Activated naive CD8-positive, alpha-beta T cell treated with anti-CD3 and anti-CD28 coated beads, Interleukin-2, amount 10 ng/mL, durations not matched to agents 7 days and 5 days (primary cell): ENCODE measurements around the gene SLC25A1. TPM values are rescaled to one million over a fixed set of nuclear protein-coding genes. Genes with fewer than 3 reads are reported as not detected.
"Not testable (repeated sequence)": the region's sequence is repeated elsewhere in the genome, so short reads cannot be mapped to it uniquely, and the experiment has no call there.

ENCODE experiments used
- ATAC-seq: fragments of 150-1000 bp; cut with Tn5 transposase; one replicate; pipeline ENCODE4 v1.10.0; 2021; ENCODE audit warnings: low read depth, moderate library complexity
- POLR2A ChIA-PET: fragments of 350-600 bp; sonication (Branson Sonifier 250); formaldehyde crosslinking; loops from one replicate; lab custom pipeline; 2021; ENCODE audit warnings: antibody characterized with exemption; lab: Charles Lee
- DNase-seq: peaks from one replicate; pipeline ENCODE4 v3.0.0; 2021
- H3K27ac Mint-ChIP-seq: one replicate; pipeline ENCODE4 v1.8.0; 2022; ENCODE audit warnings: mild to moderate bottlenecking, mixed read lengths
- H3K27me3 Mint-ChIP-seq: one replicate; pipeline ENCODE4 v1.8.0; 2022; ENCODE audit warnings: mild to moderate bottlenecking, moderate library complexity, mixed read lengths
- H3K36me3 Mint-ChIP-seq: one replicate; pipeline ENCODE4 v1.8.0; 2021; ENCODE audit warnings: mild to moderate bottlenecking, mixed read lengths
- H3K4me1 Mint-ChIP-seq: one replicate; pipeline ENCODE4 v1.8.0; 2021; ENCODE audit warnings: mixed read lengths
- H3K4me3 Mint-ChIP-seq: one replicate; pipeline ENCODE4 v1.8.0; 2022; ENCODE audit warnings: mild to moderate bottlenecking, moderate library complexity, mixed read lengths
- H3K9me3 Mint-ChIP-seq: one replicate; pipeline ENCODE4 v1.8.0; 2021; ENCODE audit warnings: mixed read lengths
- total RNA-seq, 2 experiments: library from RNA; stranded (reverse); gene quantifications; one replicate each; pipeline ENCODE4 v1.2.3, GENCODE V29; 2021

The SLC25A1 gene
- total RNA-seq, 2 experiments from 2014 or later: 63.2 to 66.3 TPM

GRCh38 chr22:19214078-19214473 lies 35.5 kb upstream of the SLC25A1 start:
- H3K27me3 Mint-ChIP-seq: peaks cover 31% of the 10 kb centered on the region

GRCh38 chr22:19213442-19214077 lies 35.0 kb upstream of the SLC25A1 start:
- ATAC-seq: no peak
- Mint-ChIP-seq H3K9me3 (no peaks in the 10 kb centered on the region), H3K4me1 (peaks cover 6% of the 10 kb centered on the region), H3K4me3 (no peak overlapping the region), H3K36me3 (no peaks in the 10 kb centered on the region), H3K27ac (no peak overlapping the region), H3K27me3 (peaks cover 31% of the 10 kb centered on the region)
- POLR2A ChIA-PET: no interaction called here
- no peak for DNase-seq

More at GRCh38 chr22:19214078-19214473, 35.5 kb upstream of the SLC25A1 start:
- H3K27ac Mint-ChIP-seq: no peak overlapping the region
- no peaks in the 10 kb centered on the region for H3K36me3 Mint-ChIP-seq
- no peak for ATAC-seq
- no peak for DNase-seq
- H3K4me1 Mint-ChIP-seq: peaks cover 6% of the 10 kb centered on the region
- no peak overlapping the region for H3K4me3 Mint-ChIP-seq
- H3K9me3 Mint-ChIP-seq: no peaks in the 10 kb centered on the region
- POLR2A ChIA-PET: no interaction called here

GRCh38 chr22:19213001-19213400 lies 34.5 kb upstream of the SLC25A1 start:
- no peak overlapping the region for H3K27ac Mint-ChIP-seq
- H3K36me3 Mint-ChIP-seq: no peaks in the 10 kb centered on the region
- H3K4me1 Mint-ChIP-seq: peaks cover 3% of the 10 kb centered on the region
- DNase-seq: no peak
- POLR2A ChIA-PET: no interaction called here
- ATAC-seq: no peak
- no peaks in the 10 kb centered on the region for H3K9me3 Mint-ChIP-seq
- H3K27me3 Mint-ChIP-seq: peaks cover 31% of the 10 kb centered on the region
- H3K4me3 Mint-ChIP-seq: no peak overlapping the region

GRCh38 chr22:19212302-19212870 lies 33.9 kb upstream of the SLC25A1 start:
- H3K9me3 Mint-ChIP-seq: no peaks in the 10 kb centered on the region
- H3K4me1 Mint-ChIP-seq: no peaks in the 10 kb centered on the region
- H3K4me3 Mint-ChIP-seq: no peak overlapping the region
- H3K27me3 Mint-ChIP-seq: peaks cover 31% of the 10 kb centered on the region
- POLR2A ChIA-PET: interaction anchor here (0.6 kb wide), 1 partner anchor 58 kb away, joined by 3 read pairs; no protein-coding TSS in a partner anchor
- DNase-seq: no peak
- ATAC-seq: no peak
- no peak overlapping the region for H3K27ac Mint-ChIP-seq
- no peaks in the 10 kb centered on the region for H3K36me3 Mint-ChIP-seq

GRCh38 chr22:19210188-19210587 lies 31.7 kb upstream of the SLC25A1 start:
- Mint-ChIP-seq H3K27me3 (peaks cover 28% of the 10 kb centered on the region), H3K9me3 (no peaks in the 10 kb centered on the region), H3K36me3 (no peaks in the 10 kb centered on the region), H3K27ac (no peak overlapping the region), H3K4me1 (no peaks in the 10 kb centered on the region), H3K4me3 (no peak overlapping the region)
- POLR2A ChIA-PET: no interaction called here
- DNase-seq (no peak), ATAC-seq (no peak)

- POLR2A ChIA-PET: no interaction called here
- no peak overlapping the region for H3K4me3 Mint-ChIP-seq
- H3K4me1 Mint-ChIP-seq: no peaks in the 10 kb centered on the region
- H3K36me3 Mint-ChIP-seq: no peaks in the 10 kb centered on the region
- no peak for ATAC-seq
- no peak overlapping the region for H3K27ac Mint-ChIP-seq
- H3K27me3 Mint-ChIP-seq: peaks cover 28% of the 10 kb centered on the region
- no peak for DNase-seq
- no peaks in the 10 kb centered on the region for H3K9me3 Mint-ChIP-seq
Measured at GRCh38 chr22:19208287-19208847, 29.8 kb upstream of the SLC25A1 start.

- Mint-ChIP-seq H3K4me1 (no peaks in the 10 kb centered on the region), H3K27ac (no peak overlapping the region), H3K27me3 (peaks cover 26% of the 10 kb centered on the region), H3K4me3 (no peak overlapping the region), H3K9me3 (no peaks in the 10 kb centered on the region), H3K36me3 (no peaks in the 10 kb centered on the region)
- POLR2A ChIA-PET: no interaction called here
- no peak for ATAC-seq
- DNase-seq: no peak
Measured at GRCh38 chr22:19207884-19208283, 29.3 kb upstream of the SLC25A1 start.

- H3K36me3 Mint-ChIP-seq: no peaks in the 10 kb centered on the region
- DNase-seq (no peak), ATAC-seq (no peak)
- no peak overlapping the region for H3K27ac Mint-ChIP-seq
- H3K27me3 Mint-ChIP-seq: peaks cover 21% of the 10 kb centered on the region
- no peak overlapping the region for H3K4me3 Mint-ChIP-seq
- POLR2A ChIA-PET: no interaction called here
- H3K9me3 Mint-ChIP-seq: no peaks in the 10 kb centered on the region
- no peaks in the 10 kb centered on the region for H3K4me1 Mint-ChIP-seq
Measured at GRCh38 chr22:19207401-19207808, 28.9 kb upstream of the SLC25A1 start.

- Mint-ChIP-seq H3K9me3 (no peaks in the 10 kb centered on the region), H3K36me3 (no peaks in the 10 kb centered on the region), H3K27ac (no peak overlapping the region), H3K27me3 (peaks cover 12% of the 10 kb centered on the region), H3K4me3 (no peak overlapping the region), H3K4me1 (no peaks in the 10 kb centered on the region)
- DNase-seq (no peak), ATAC-seq (no peak)
- POLR2A ChIA-PET: no interaction called here
Measured at GRCh38 chr22:19206287-19206686, 27.8 kb upstream of the SLC25A1 start.

- H3K27me3 Mint-ChIP-seq: peaks cover 4% of the 10 kb centered on the region
- H3K4me3 Mint-ChIP-seq: no peak overlapping the region
- H3K36me3 Mint-ChIP-seq: no peaks in the 10 kb centered on the region
- H3K27ac Mint-ChIP-seq: no peak overlapping the region
- H3K9me3 Mint-ChIP-seq: no peaks in the 10 kb centered on the region
- H3K4me1 Mint-ChIP-seq: no peaks in the 10 kb centered on the region
- POLR2A ChIA-PET: no interaction called here
- no peak for DNase-seq
- no peak for ATAC-seq
Measured at GRCh38 chr22:19204640-19205039, 26.1 kb upstream of the SLC25A1 start.

- Mint-ChIP-seq H3K27ac (no peak overlapping the region), H3K9me3 (no peaks in the 10 kb centered on the region), H3K27me3 (peaks cover 5% of the 10 kb centered on the region), H3K4me1 (no peaks in the 10 kb centered on the region), H3K4me3 (no peak overlapping the region), H3K36me3 (no peaks in the 10 kb centered on the region)
- POLR2A ChIA-PET: no interaction called here
- ATAC-seq: no peak
- no peak for DNase-seq
Measured at GRCh38 chr22:19203834-19204233, 25.3 kb upstream of the SLC25A1 start.

- DNase-seq, H3K9me3 Mint-ChIP-seq, H3K36me3 Mint-ChIP-seq, H3K4me1 Mint-ChIP-seq, ATAC-seq, H3K27me3 Mint-ChIP-seq, H3K4me3 Mint-ChIP-seq, H3K27ac Mint-ChIP-seq, POLR2A ChIA-PET: not testable (repeated sequence)
Measured at GRCh38 chr22:19202799-19203186, 24.3 kb upstream of the SLC25A1 start.

- ATAC-seq: no peak
- H3K27ac Mint-ChIP-seq: no peak overlapping the region
Measured at GRCh38 chr22:19201869-19202798, 23.6 kb upstream of the SLC25A1 start.

More at GRCh38 chr22:19201869-19202798, 23.6 kb upstream of the SLC25A1 start:
- no peaks in the 10 kb centered on the region for H3K4me1 Mint-ChIP-seq
- POLR2A ChIA-PET: no interaction called here
- no peaks in the 10 kb centered on the region for H3K9me3 Mint-ChIP-seq
- H3K27me3 Mint-ChIP-seq: peaks cover 8% of the 10 kb centered on the region
- no peak overlapping the region for H3K4me3 Mint-ChIP-seq
- DNase-seq: no peak
- no peaks in the 10 kb centered on the region for H3K36me3 Mint-ChIP-seq
